Thyroid gland (tissue), 4 donors: Measurements from ENCODE around the gene ZC3H10. TPM values are rescaled to one million over a fixed set of nuclear protein-coding genes. Genes with fewer than 3 reads are reported as not detected.
A peak's percentile ranks its signal among the peaks of the same experiment; 100 is the strongest.

ENCODE experiments used
- DNase-seq, 2 donors: peaks; one replicate each; pipeline ENCODE4 v3.0.0-alpha.2; 2019
- H3K27ac ChIP-seq, 3 donors: fragments of 200-600 bp; sonication (generic); 1 replicate in 2 of 3; 2 replicates in 1 of 3; pipeline ENCODE4 v1.5.1; 2016 to 2019; ENCODE audit warnings: mild to moderate bottlenecking in 1 of 3, moderate library complexity in 1 of 3
- H3K27me3 ChIP-seq: fragments of 200-600 bp; sonication (generic); one replicate; pipeline ENCODE4 v1.5.1; 2019
- H3K36me3 ChIP-seq, 2 donors: fragments of 200-600 bp; sonication (generic); one replicate each; pipeline ENCODE4 v1.5.1; 2016 to 2019
- H3K4me1 ChIP-seq, 2 donors: fragments of 200-600 bp; sonication (generic); one replicate each; pipeline ENCODE4 v1.5.1; 2017 to 2019
- H3K4me3 ChIP-seq, 3 donors: fragments of 200-600 bp; sonication (generic); replicated peaks in 1 of 3; 1 replicate in 2 of 3; 2 replicates in 1 of 3; pipeline ENCODE4 v1.5.1; 2016; ENCODE audit warnings: mild to moderate bottlenecking in 1 of 3
- H3K9me3 ChIP-seq: fragments of 200-600 bp; sonication (generic); one replicate; pipeline ENCODE4 v1.5.1; 2017
- CTCF ChIP-seq, 6 experiments: fragments of 200-600 bp in 3 of 6; fragments of 450-650 bp in 3 of 6; sonication (generic) in 3 of 6; IDR thresholded peaks; one replicate each; pipeline ENCODE4 v1.5.1; 2016 to 2019; ENCODE audit warnings: antibody characterized with exemption in 6 of 6, mild to moderate bottlenecking in 2 of 6, inconsistent platforms in 1 of 6, moderate library complexity in 1 of 6
- POLR2A ChIP-seq, 2 donors: fragments of 450-650 bp; IDR thresholded peaks; one replicate each; pipeline ENCODE4 v1.6.1; 2017; ENCODE audit warnings: antibody characterized with exemption in 2 of 2, mild to moderate bottlenecking in 2 of 2, moderate library complexity in 1 of 2
- WGBS, 2 donors: methylation state at CpG; one replicate each; pipeline ENCODE4 v1.1.5; 2017; 5-methylcytosine and 5-hydroxymethylcytosine counted together
- intact Hi-C: fragments of 100-400 bp; cut with DNase I; formaldehyde crosslinking; loops from one replicate; pipeline ENCODE4 v1.15.1; 2023
- total RNA-seq, 4 donors: library from RNA; depleted of rRNA; stranded (reverse); fragments of >200 nt; gene quantifications; one replicate each; pipeline ENCODE4 v1.2.3, GENCODE V29; 2016

ZC3H10 gene
- total RNA-seq, 4 donors from 2014 or later = 4.7 to 7.7 (median 5.6) TPM

GRCh38 chr12:56082382-56082781, 35.7 kb upstream of the ZC3H10 start:
- intact Hi-C loops = no loop called here
- TF ChIP-seq CTCF (IDR thresholded peaks at IDR 0.05) (no peak), POLR2A (IDR thresholded peaks at IDR 0.05) (no peak)
- 95 to 97% methylated on average over 2 of the region's 2 CpGs for WGBS, 2 donors
- DNase-seq = no peak
- Histone ChIP-seq H3K27ac (no peak overlapping the region), H3K4me3 (no peak overlapping the region), H3K27me3 (no peaks in the 10 kb centered on the region), H3K9me3 (no peaks in the 10 kb centered on the region), H3K36me3 (no peaks in the 10 kb centered on the region), H3K4me1 (peaks cover 8 to 26% of the 10 kb centered on the region in 2 donors)

- no peaks in the 10 kb centered on the region for H3K27me3 ChIP-seq
- H3K4me3 ChIP-seq = no peak overlapping the region
- TF ChIP-seq CTCF (IDR thresholded peaks at IDR 0.05) (no peak), POLR2A (IDR thresholded peaks at IDR 0.05) (no peak)
- intact Hi-C loops = no loop called here
- H3K27ac ChIP-seq = no peak overlapping the region
- 70 to 76% methylated on average over 2 to 3 of the region's 3 CpGs for WGBS, 2 donors
- peaks cover 8 to 30% of the 10 kb centered on the region in 2 donors for H3K4me1 ChIP-seq
- H3K9me3 ChIP-seq = no peaks in the 10 kb centered on the region
- no peak for DNase-seq
- H3K36me3 ChIP-seq = no peaks in the 10 kb centered on the region
Observed at GRCh38 chr12:56082967-56083366, 35.1 kb upstream of the ZC3H10 start.

- 89 to 95% methylated on average over 15 of the region's 15 CpGs for WGBS, 2 donors
- intact Hi-C loops = no loop called here
- no peaks in the 10 kb centered on the region for H3K27me3 ChIP-seq
- H3K9me3 ChIP-seq = no peaks in the 10 kb centered on the region
- no peak overlapping the region for H3K4me3 ChIP-seq
- no peak for DNase-seq
- H3K27ac ChIP-seq = no peak overlapping the region
- H3K36me3 ChIP-seq = no peaks in the 10 kb centered on the region
- no peak for TF ChIP-seq POLR2A (IDR thresholded peaks at IDR 0.05)
- peak in 1 of 6 experiments; percentile 8 for TF ChIP-seq CTCF (IDR thresholded peaks at IDR 0.05)
- H3K4me1 ChIP-seq = peaks cover 6 to 30% of the 10 kb centered on the region in 2 donors
Observed at GRCh38 chr12:56084958-56085543, 33.0 kb upstream of the ZC3H10 start.

GRCh38 chr12:56086096-56086495, 32.0 kb upstream of the ZC3H10 start:
- WGBS, 2 donors = 65 to 85% methylated on average over 3 of the region's 3 CpGs
- intact Hi-C loops = no loop called here
- H3K36me3 ChIP-seq = no peaks in the 10 kb centered on the region

More at GRCh38 chr12:56086096-56086495, 32.0 kb upstream of the ZC3H10 start:
- no peak for TF ChIP-seq POLR2A (IDR thresholded peaks at IDR 0.05)
- TF ChIP-seq CTCF (IDR thresholded peaks at IDR 0.05) = no peak
- no peaks in the 10 kb centered on the region for H3K9me3 ChIP-seq
- DNase-seq = peak; percentile 37 to 57
- H3K4me3 ChIP-seq = no peak overlapping the region
- no peak overlapping the region for H3K27ac ChIP-seq
- no peaks in the 10 kb centered on the region for H3K27me3 ChIP-seq
- H3K4me1 ChIP-seq = peaks cover 6 to 22% of the 10 kb centered on the region in 2 donors
